ENCODE measurements around the gene SHC1.

Gene SHC1

GRCh38 chr1:154973344-154974101, 3.0 kb upstream of the SHC1 start:
- DNase-seq (ENCODE audit: low read depth in 2 of 2), result peak; percentile 87

DNA sequence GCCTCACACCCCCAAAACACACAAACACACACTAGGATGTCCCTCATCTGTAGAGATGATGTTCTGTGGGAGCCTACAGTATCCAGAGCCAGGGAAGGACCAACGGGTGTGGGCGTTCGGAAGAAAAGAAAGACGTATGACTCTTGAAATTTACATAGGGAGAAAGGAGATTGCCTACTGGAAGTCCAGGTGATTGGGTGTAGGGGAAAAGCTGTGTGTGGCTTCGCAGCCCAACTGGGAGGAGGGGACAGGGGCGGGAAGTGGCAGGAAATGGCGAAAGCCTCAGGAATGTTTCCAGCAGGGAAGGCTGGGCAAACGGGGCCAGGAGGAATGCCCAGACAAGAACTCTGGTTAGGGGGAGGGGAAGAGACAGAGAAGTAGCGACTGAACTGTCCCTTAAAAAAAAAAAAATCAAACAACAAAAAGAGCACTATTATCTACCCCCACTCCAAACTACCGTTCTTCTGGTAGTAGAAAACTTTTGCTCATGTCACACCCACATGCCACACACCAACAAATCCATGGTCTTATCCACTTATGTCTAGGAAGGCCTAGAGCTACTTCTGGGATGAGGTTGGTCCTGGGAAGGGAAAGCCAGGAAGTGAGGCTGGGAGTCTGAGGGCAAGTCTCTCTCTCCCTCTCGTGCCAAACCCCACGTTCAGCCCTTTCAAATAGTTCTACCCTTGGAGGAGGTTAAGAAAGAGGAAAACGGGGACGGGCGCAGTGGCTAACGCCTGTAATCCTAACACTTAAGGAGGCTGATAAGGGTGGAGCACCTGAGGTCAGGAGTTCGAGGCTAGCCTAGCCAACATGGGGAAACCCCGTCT, 2.2 kb upstream of the SHC1 start:
- peak; percentile 87 for DNase-seq (ENCODE audit: low read depth in 2 of 2)

DNA sequence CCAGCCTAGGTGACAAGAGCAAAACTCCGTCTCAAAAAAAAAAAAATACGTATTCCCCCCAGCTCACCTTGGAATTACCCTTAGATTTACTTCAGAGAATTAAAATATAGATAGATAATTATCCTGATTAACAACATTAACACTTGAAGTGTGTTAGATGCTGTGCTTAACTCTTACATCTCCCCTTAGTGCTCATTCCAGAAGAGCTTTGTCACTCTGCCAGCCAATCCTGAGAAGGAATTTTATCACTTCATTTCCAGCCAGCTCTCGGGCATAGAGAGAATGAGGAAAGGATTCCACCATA, 1.6 kb upstream of the SHC1 start:
- no peak for DNase-seq (ENCODE audit: low read depth in 2 of 2)

GRCh38 chr1:154971341-154971998, 923 bp upstream of the SHC1 start:
- no peak for DNase-seq (ENCODE audit: low read depth in 2 of 2)

- DNase-seq (ENCODE audit: low read depth in 2 of 2), result no peak
Observed at GRCh38 chr1:154969860-154970452, 591 bp downstream of the SHC1 start.

GRCh38 chr1:154969246-154969645, 1.3 kb downstream of the SHC1 start:
- no peak for DNase-seq (ENCODE audit: low read depth in 2 of 2)

DNA sequence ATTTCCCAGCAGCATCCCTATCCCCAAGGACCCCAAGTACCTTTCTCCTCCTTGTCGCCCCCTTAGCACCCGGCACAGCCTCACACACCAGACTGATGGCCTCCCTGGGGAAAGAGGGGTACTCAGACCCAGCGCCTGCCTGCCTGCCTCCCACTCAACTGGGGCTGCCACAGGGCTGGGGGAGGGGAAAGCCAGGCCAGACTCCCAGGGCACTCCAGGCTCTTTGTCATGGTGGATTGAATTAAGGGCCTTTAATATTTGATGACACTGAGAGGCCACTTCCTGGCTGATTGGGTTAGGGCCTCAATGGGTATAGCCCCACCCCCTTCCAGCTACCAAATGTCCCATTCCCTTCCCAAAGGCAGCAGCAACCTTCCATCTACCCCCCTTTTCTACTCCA, 1.8 kb downstream of the SHC1 start:
- DNase-seq (ENCODE audit: low read depth in 2 of 2), result no peak

DNA sequence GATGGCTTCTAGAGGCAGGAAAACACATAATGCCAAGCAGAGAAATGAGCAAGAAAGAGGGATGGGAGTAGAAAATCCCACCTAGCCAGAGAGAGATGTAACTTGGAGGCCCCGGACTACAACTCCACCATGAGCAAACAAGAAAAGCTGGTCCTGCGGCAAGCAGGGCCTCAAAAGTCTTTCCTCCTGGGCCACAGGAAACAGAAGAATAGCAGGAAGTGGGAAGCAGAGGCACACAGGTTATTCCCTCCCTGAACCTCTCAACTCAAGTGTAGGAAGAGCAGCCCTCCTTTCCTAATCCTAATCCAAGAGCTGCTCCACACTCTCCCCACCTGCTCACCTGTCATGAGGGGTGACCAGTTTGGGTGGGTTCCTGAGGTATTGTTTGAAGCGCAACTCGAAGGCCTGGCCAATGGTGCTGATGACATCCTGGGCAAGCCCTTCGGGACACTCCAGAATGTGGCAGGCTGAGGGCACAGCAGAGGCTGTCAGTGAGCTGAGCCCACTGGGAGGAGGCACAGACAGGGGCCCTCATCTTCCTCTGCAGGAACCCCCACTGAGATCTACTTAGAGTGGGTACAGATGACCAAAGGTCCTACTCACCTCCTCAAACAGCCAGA, 3.1 kb downstream of the SHC1 start:
- no peak for DNase-seq (ENCODE audit: low read depth in 2 of 2)

- no peak for DNase-seq (ENCODE audit: low read depth in 2 of 2)
Observed at GRCh38 chr1:154966111-154966510, 4.4 kb downstream of the SHC1 start.

GRCh38 chr1:154964359-154964758, 6.2 kb downstream of the SHC1 start:
- DNase-seq (ENCODE audit: low read depth in 2 of 2), result no peak

GRCh38 chr1:154963643-154964042, 6.9 kb downstream of the SHC1 start:
- DNase-seq (ENCODE audit: low read depth in 2 of 2), result no peak

DNA sequence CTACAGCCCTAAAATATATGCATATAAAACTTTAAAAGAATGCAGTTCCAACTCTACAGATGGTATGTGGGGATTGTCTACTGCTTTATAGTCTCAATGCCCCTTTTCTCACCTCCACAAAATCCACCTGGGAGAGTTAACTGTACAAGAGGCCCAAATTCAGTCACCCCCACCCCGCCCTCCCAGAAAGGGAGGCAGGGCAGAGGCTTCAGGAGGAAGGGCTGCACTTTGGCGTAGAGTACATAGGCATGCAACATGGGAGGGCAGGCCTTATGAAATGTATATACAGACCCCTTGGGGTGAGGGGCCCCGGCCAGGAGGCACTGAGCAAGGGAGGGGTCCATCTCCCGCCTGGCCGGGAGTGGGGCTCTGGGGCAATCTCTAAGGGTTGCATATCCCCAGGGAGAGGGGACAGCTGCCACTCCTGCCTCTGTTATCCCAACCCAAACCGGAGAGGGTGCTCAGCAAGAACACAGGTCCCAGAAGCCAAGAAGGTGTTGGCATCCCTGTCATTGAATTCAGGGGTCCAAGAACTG, 7.7 kb downstream of the SHC1 start:
- no peak for DNase-seq (ENCODE audit: low read depth in 2 of 2)

- DNase-seq (ENCODE audit: low read depth in 2 of 2), result no peak
Observed at GRCh38 chr1:154962156-154962749, 8.3 kb downstream of the SHC1 start.

DNA sequence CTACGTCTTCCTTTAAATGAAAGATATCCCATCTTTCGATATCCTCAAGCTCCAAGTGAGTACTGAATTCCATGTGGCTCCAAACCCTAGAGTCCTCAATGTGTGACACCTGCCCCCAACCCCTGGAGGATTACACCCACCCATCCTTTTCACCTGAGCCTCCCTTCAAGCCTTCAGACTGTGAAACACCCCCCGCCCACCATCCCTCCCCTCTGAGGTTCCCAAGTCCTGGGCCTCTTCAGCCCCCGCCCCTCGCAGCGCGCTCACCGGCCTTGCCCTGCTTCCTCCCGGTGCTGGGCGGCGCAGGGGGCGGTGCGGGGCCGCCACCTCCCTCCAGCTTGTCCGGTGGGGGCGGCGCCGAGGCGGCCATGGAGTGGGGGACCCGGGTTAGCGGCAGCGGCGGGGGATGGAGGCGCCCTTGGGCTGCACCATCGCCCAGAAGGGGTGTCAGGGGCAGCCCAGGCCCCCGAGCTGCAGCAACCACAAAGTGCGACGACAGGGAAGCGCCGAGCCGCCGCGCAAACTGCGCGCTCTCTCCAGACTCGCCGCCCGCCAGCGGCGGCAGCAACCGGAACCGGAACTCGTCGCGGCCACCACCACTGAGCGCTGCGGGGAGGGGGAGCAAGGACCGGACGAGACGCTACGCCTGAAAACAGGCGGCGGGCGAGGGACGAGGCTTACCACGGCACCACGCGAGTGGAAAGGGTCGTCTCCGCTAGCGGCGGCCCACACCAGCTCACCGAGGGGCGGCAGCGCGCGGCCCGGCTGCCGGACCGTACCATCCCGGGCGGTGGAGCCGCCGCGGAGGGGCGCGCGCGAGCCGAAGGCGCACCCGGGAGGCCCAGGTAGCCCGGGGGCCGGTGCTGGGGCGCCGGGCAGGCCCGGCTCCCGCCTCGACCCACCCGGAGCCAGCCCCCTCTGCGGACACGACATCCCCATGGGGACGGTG, 9.1 kb downstream of the SHC1 start, which contains the start of gene PYGO2:
PYGO2 (minus strand) TSS at position 576 of the 949 bp plus-strand sequence; CDS start at position 370, 206 bp downstream.
- DNase-seq (ENCODE audit: low read depth in 2 of 2), result peak in 1 of 2 experiments; percentile 34

GRCh38 chr1:154960446-154961136, 10.0 kb downstream of the SHC1 start:
- DNase-seq (ENCODE audit: low read depth in 2 of 2), result no peak

DNA sequence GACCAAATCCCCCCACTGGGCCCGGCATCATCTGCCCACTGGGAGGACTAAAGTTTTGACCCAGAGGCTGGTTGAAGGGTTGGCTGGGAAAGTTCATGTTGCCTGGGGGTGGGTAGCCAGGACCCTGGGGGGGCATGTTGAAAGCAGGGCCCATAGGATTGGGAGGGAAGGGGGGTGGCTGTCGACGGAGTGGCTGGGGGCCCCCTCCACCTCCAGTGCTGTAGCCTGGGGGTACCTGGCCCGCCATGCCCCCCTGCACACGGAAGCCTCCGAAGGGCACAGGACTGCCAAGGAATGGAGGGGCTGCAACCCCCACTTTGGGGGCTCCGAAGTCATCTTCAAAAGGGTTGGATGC, 11.1 kb downstream of the SHC1 start:
- DNase-seq (ENCODE audit: low read depth in 2 of 2), result no peak

DNA sequence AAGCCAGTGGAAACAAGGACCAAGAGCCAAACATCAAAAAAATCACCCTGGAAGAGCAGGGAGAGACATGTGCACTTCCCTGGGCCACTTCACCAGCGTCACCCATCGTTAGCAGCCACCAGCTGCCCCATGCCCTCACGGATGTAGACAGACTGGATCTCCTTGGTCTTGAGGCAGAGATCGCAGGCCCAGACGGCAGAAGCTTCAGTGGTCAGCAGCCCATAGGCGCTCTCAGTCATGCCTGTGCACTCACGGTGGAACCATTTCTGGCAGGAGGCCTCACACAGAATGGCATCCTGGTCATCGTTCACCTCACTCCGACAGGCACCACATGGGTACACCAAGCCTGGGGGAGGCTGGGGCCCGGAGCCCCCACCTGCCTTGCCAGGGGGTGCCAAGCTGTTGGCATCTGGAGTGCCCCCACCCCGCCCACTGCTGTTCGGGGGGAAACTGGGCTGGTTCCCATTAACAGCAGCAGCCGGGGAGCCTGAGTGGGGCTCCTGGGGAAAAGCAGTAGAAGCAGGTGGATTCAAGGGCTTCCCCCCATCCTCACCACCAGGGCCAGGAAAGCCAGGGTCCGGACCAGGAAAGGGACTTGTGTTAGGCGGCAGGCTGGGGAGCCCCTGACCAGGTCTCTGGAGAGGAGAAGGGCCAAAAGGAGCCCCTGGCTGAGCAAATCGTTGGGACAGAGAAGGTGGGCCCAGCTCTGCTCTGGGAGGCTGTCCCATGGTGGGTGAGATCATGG, 11.7 kb downstream of the SHC1 start:
- no peak for DNase-seq (ENCODE audit: low read depth in 2 of 2)

- DNase-seq (ENCODE audit: low read depth in 2 of 2), result no peak
Observed at GRCh38 chr1:154958036-154958435, 12.5 kb downstream of the SHC1 start.
